Adrenal gland (tissue), 12 donors: ENCODE results near the gene FURIN. TPM values are rescaled to one million over a fixed set of nuclear protein-coding genes. Genes with fewer than 3 reads are reported as not detected.
A peak's percentile ranks its signal among the peaks of the same experiment; 100 is the strongest.

Experiments used
- DNase-seq, 7 donors: peaks; one replicate each; pipeline ENCODE4 v3.0.0-alpha.2; 2019 to 2020
- H3K27ac ChIP-seq, 5 donors: fragments of 200-600 bp; sonication (generic) in 4 of 5; 1 replicate in 3 of 5; 2 replicates in 2 of 5; pipeline versions ENCODE4 v1.5.1 to v1.8.0; 2016 to 2020; ENCODE audit warnings: mild to moderate bottlenecking in 1 of 5
- H3K27me3 ChIP-seq: fragments of 200-600 bp; 2 replicates; pipeline ENCODE4 v1.8.0; 2021
- H3K36me3 ChIP-seq, 2 donors: fragments of 200-600 bp; replicated peaks in 1 of 2; 1 replicate in 1 of 2; 2 replicates in 1 of 2; pipeline versions ENCODE4 v1.5.1 to v1.8.0; 2018 to 2022
- H3K4me1 ChIP-seq, 2 donors: fragments of 200-600 bp; replicated peaks in 1 of 2; 1 replicate in 1 of 2; 2 replicates in 1 of 2; pipeline versions ENCODE4 v1.5.1 to v1.8.0; 2018 to 2021
- H3K4me3 ChIP-seq, 4 donors: fragments of 200-600 bp; sonication (generic) in 3 of 4; one replicate each; pipeline ENCODE4 v1.5.1; 2016 to 2018
- H3K9me3 ChIP-seq, 3 donors: fragments of 200-600 bp; sonication (generic) in 1 of 3; replicated peaks in 1 of 3; 1 replicate in 2 of 3; 2 replicates in 1 of 3; pipeline versions ENCODE4 v1.5.1 to v1.8.0; 2016 to 2021
- CTCF ChIP-seq, 6 experiments: fragments of 450-650 bp in 4 of 6; fragments of 200-600 bp in 2 of 6; sonication (generic) in 1 of 6; IDR thresholded peaks; 1 replicate in 5 of 6; 2 replicates in 1 of 6; pipeline versions ENCODE4 v1.5.1 to v1.8.0; 2016 to 2021; ENCODE audit warnings: antibody characterized with exemption in 6 of 6, mild to moderate bottlenecking in 2 of 6, moderate library complexity in 1 of 6
- POLR2A ChIP-seq, 2 donors: fragments of 450-650 bp; IDR thresholded peaks; one replicate each; pipeline ENCODE4 v1.6.1; 2017; ENCODE audit warnings: antibody characterized with exemption in 2 of 2, mild to moderate bottlenecking in 2 of 2, moderate library complexity in 1 of 2
- WGBS, 4 donors: extraction: QIAGEN DNeasy Blood & Tissue Kit in 2 of 4; methylation state at CpG; one replicate each; pipeline versions ENCODE4 v1.1.5 to v1.1.7; 2013 to 2017; 5-methylcytosine and 5-hydroxymethylcytosine counted together
- intact Hi-C, 2 donors: fragments of 100-400 bp; cut with DNase I; formaldehyde crosslinking; loops; one replicate each; pipeline versions ENCODE4 v1.14.1 to v1.15.0; 2022 to 2023
- polyA plus RNA-seq, 3 donors: library from polyadenylated mRNA; stranded (reverse); fragments of 200-250 nt in 2 of 3; fragments of 350-450 nt in 1 of 3; fragmentation: Illumina TruSeq in 1 of 3; extraction: RNeasy Lipid Tissue Mini Kit (QIAGEN cat#74804) in 1 of 3; gene quantifications; one replicate each; pipeline ENCODE4 v1.2.3, GENCODE V29; 2013 to 2014
- total RNA-seq, 9 donors: library from RNA; depleted of rRNA in 4 of 9; stranded (reverse); fragments of >200 nt in 4 of 9; fragments of 120-200 nt in 1 of 9; fragmentation: NEBNext Ultra II Directional in 1 of 9; extraction: Animal tissue kit (Norgen Biotek cat#: 25700) in 1 of 9; gene quantifications; one replicate each; pipeline versions ENCODE4 v1.1.0 to v1.2.4, GENCODE V29; 2013 to 2023
- donor health status: healthy with polysubstance abuse.
- donor health status: Bipolar disorder and iron deficiency.
- donor health status: DM: yes; HTN: yes; CAD: no.
- donor health status: DM: no; HTN: no; CAD: no.
- donor health status: DM: no; HTN: no; CAD: no.
- donor health status: DM: yes; HTN: yes; CAD: no.

Gene FURIN
- total and polyA plus RNA-seq, 12 donors, result 11.5 to 119 (median 45.2) TPM

DNA sequence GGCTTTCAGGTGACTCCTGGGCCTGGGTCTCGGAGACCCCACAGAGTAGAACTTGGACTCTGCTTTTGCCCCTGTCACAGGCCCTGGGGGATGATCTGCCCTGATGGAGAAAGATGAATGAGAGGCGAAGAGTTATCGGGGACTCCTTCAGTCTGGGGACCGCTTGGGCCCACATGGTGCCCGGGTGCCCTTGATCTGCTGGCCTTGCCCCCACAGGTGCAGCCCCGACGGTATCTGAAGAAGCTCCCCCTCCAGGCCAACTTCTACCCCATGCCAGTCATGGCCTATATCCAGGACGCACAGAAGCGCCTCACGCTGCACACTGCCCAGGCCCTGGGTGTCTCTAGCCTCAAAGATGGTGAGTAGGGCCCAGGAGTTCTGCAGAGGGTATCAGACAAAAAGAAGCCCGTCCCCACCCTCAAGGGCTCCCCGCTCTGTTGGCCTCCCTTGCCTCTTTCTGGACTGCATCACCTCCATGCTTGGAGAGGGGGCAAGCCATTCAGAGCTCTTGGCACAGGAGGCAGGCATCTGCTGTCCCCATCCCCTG lies 45.1 kb downstream of the FURIN start:
- intact Hi-C loops, result no loop called here
- no peak overlapping the region for H3K27ac ChIP-seq
- no peak overlapping the region for H3K4me3 ChIP-seq
- TF ChIP-seq CTCF (IDR thresholded peaks at IDR 0.05), result no peak
- no peaks in the 10 kb centered on the region for H3K9me3 ChIP-seq
- DNase-seq, result no peak
- no peaks in the 10 kb centered on the region for H3K27me3 ChIP-seq
- peaks cover 16 to 20% of the 10 kb centered on the region in 2 donors for H3K4me1 ChIP-seq
- 87 to 90% (median 90%) methylated on average over 7 to 12 of the region's 12 CpGs for WGBS, 4 donors
- peaks cover 0 to 95% of the 10 kb centered on the region in 2 donors for H3K36me3 ChIP-seq

DNA sequence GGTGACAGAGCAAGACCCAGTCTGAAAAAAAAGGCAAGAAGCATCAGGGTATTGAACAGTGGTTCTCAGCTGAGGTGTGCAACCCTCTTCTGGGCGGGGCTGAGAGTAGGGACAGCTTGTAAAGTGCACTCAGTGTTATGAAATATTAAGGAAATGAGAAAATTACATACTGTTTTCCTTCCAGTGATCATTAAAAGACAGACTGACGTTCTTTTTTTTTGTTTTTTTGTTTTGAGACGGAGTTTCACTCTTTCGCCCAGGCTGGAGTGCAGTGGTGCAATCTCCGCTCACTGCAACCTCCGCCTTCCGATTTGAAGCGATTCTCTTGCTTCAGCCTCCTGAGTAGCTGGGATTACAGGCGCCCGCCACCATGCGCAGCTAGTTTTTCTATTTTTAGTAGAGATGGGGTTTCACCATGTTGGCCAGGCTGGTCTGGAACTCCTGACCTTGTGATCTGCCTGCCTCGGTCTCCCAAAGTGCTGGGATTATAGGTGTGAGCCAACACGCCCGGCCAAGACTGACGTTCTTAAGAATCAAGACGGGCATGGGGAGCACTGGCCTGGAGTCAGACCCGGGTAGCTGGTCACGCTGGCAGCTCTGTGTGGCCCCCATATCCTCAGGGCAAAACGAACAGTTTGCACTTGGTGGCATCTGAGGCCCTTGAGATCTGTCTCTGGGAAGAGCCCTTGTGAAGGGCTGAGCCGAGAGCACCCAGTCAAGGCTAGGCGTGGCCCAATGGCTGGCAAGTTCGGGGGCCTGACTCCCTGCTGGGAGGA lies 46.1 kb downstream of the FURIN start:
- Histone ChIP-seq H3K4me3 (no peak overlapping the region), H3K9me3 (no peaks in the 10 kb centered on the region), H3K36me3 (peaks cover 0 to 95% of the 10 kb centered on the region in 2 donors), H3K27ac (peak overlapping the region in 4 of 5 donors; percentile 22 to 90 (median 83)), H3K27me3 (no peaks in the 10 kb centered on the region), H3K4me1 (peaks cover 16 to 20% of the 10 kb centered on the region in 2 donors)
- intact Hi-C loops, result no loop called here
- no peak for DNase-seq
- TF ChIP-seq CTCF (IDR thresholded peaks at IDR 0.05) (no peak), POLR2A (IDR thresholded peaks at IDR 0.05) (no peak)
- WGBS, 4 donors, result 82 to 92% (median 86%) methylated on average over 20 to 22 of the region's 22 CpGs

GRCh38 chr15:90915216-90915807 lies 46.9 kb downstream of the FURIN start:
- Histone ChIP-seq H3K36me3 (peaks cover 0 to 95% of the 10 kb centered on the region in 2 donors), H3K9me3 (no peaks in the 10 kb centered on the region), H3K4me1 (peaks cover 16 to 20% of the 10 kb centered on the region in 2 donors), H3K4me3 (no peak overlapping the region), H3K27ac (peak overlapping the region; percentile 54 to 90 (median 80)), H3K27me3 (no peaks in the 10 kb centered on the region)
- WGBS, 4 donors, result 48 to 64% (median 59%) methylated on average over 7 of the region's 7 CpGs
- DNase-seq, result no peak
- intact Hi-C loops, result no loop called here
- TF ChIP-seq POLR2A (IDR thresholded peaks at IDR 0.05), result no peak
- TF ChIP-seq CTCF (IDR thresholded peaks at IDR 0.05), result no peak

GRCh38 chr15:90915808-90916440 lies 47.5 kb downstream of the FURIN start:
- 35 to 59% (median 37%) methylated on average over 11 to 25 of the region's 25 CpGs for WGBS, 4 donors
- peak; percentile 81 to 95 (median 92) for DNase-seq
- intact Hi-C loops, result no loop called here
- Histone ChIP-seq H3K4me3 (peak overlapping the region in 1 of 4 donors; percentile 16), H3K4me1 (peaks cover 16 to 20% of the 10 kb centered on the region in 2 donors), H3K36me3 (peaks cover 0 to 95% of the 10 kb centered on the region in 2 donors), H3K27me3 (no peaks in the 10 kb centered on the region), H3K9me3 (no peaks in the 10 kb centered on the region), H3K27ac (peak overlapping the region; percentile 54 to 90 (median 80))
- no peak for TF ChIP-seq CTCF (IDR thresholded peaks at IDR 0.05)
- peak in 1 of 2 donors; percentile 25 for TF ChIP-seq POLR2A (IDR thresholded peaks at IDR 0.05)
